ENCODE results near the gene STRN3.
"Not testable (repeated sequence)": the region's sequence is repeated elsewhere in the genome, so short reads cannot be mapped to it uniquely, and the experiment has no call there.

Gene STRN3

GRCh38 chr14:31030469-31030868, 4.3 kb upstream of the STRN3 start:
- DNase-seq: no peak

- DNase-seq: no peak
Measured at GRCh38 chr14:31029016-31029970, 3.1 kb upstream of the STRN3 start.

GRCh38 chr14:31027847-31028246, 1.7 kb upstream of the STRN3 start:
- no peak for DNase-seq

DNA sequence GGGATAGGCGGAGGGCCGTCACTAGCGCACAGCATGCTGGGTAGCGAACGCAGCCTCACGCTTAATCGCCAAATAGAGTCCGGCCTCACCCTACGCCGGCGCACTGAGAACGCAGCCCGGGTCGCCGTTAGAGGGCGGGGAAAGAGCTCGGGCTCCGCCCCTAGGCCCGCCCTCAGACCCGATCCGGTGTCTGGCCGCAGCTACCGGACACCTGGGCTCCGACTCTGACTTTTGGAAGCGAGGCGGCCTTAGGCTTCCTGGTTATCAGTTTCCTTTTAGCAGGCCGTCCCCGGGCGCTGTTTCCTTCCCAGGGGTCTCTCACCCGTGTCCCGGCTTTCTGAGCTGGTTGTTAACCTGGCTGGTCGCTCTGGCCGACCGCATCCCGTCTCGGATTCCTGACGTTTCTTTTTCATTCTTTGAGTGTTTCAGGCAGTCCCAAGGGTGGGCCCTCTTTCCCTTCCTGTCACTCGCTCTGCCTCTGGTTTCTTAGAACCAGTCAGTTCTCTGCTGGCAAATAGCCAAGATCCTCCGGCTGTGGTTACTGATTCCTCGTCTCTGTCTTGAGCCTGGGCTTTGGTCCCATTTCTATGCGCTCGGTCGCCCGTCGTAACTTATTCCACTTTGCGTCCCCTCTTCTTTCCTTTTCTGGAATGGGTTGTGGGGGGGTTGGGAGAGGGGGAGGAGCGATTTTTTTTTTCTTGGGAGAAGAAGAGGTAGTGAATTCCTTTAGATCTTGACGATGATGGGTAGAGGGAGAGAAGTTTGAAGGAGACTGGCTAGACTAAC, 464 bp upstream of the STRN3 start:
- peak; percentile 94 for DNase-seq

DNA sequence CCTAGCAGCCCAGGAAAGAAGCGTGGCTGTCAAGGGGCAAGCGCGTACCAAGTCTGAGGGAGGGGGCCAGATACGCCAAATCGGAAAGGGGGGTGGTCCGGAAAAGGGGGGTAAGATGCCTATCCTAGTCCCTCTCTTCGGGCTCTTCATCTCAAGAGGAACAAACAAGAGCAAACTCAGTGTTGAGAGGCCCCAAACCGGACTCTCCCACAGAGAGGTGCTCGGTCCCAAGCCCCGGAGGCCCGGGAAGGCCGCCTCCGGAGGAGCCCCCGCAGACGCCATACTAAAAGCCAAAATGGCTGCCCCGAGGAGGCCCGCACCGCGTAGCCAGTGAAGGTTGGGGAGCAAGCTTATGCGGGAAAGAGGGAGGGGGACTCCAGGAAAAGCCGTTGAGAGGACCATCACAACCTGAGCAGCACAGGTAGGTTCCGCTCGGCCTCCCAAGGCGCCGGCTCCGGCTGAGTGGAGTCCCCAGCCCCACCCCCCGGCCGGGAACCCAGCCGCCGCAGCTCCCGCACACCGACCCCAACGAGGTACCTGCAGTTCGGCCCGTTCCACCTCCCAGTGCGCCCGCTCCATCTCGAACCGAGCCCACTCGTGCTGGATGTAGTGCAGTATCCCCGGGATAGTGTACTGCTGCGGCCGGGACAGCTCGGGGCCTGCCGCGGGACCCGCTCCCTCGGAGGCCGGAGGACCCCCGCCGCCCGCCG, 657 bp downstream of the STRN3 start, which contains the start of gene AP4S1:
TSS of gene AP4S1 (plus strand) at position 283 of the 710 bp plus-strand sequence. CDS start 40,548 bp downstream, outside the sequence.
- peak; percentile 29 for DNase-seq

DNA sequence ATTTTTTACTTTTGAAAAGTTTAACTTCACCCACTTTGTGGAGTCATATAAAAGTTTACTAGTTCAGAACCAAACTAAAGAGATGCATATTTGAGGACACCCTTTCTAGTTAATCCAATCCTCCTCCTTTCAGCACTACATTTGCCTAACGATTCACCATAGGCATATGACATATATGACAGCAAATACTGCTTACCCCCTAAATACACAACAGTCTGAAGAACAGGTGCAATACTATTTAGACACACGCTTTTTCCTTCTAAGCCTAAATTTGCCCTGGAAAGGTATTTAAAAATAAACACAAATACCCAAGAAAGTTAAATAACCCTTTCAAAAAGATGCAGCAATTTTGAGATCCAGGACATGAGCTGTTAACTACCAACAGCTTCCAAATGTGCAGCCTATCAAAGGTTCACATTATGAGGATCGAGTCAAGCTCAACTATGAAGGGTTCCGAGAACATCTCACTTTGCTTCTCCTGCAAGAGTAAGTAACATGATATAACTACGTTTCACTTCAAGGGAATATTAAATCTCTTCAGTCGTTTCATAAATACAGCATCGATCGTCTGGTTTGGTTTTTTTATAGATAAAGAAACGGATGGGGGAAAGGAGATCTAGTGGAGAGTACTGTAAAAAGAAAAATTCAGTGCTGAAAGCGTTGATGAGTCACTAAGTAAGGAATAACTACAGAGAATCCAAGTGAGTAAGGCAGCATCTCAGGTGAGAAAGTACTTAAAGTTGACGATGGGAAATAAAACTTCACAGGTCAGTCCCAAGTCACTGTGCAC, 1.4 kb downstream of the STRN3 start:
- DNase-seq: no peak

- DNase-seq: no peak
Measured at GRCh38 chr14:31024010-31024480, 2.1 kb downstream of the STRN3 start.

DNA sequence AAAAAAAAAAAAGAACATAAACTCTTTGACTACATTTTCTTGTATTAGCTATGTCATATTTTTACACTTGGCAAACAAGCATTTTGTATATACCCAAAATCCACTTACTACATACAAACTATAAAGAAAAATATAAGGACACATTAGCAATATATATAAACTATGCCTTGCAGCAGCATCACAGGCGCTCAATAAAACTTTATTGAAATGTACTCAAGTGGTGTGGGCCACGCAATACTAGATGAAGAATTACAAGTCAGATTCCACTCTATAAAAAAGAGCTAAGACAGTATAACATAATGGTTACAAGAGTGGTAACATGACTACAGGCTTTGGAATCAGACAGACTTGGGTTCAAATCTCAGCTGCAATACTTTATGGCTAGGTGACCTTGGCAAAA, 3.8 kb downstream of the STRN3 start:
- DNase-seq: no peak

- no peak for DNase-seq
Measured at GRCh38 chr14:31021576-31021949, 4.6 kb downstream of the STRN3 start.

GRCh38 chr14:31020834-31021575, 5.2 kb downstream of the STRN3 start:
- no peak for DNase-seq

- DNase-seq: no peak
Measured at GRCh38 chr14:31018057-31018645, 8.0 kb downstream of the STRN3 start.

DNA sequence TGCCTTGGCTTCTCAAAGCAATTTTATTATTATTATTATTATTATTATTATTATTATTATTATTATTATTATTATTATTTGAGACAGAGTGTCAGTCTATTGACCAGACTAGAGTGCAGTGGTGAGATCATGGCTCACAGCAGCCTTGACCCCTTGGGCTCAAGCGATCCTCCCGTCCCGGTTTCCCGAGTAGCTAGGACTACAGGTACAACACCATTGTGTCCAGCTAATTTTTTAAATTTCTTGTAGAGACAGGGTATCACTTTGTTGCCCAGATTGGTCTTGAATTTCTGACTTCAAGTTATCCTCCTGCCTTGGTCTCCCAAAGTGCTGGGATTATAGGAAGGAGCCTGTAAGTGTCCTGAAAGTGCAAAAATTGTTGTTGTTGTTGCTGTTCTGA, 12.3 kb downstream of the STRN3 start:
- no peak for DNase-seq

GRCh38 chr14:31010935-31011334, 15.2 kb downstream of the STRN3 start:
- no peak for DNase-seq

- no peak for DNase-seq
Measured at GRCh38 chr14:31009836-31010574, 16.2 kb downstream of the STRN3 start.

GRCh38 chr14:31006703-31007102, 19.5 kb downstream of the STRN3 start:
- DNase-seq: no peak

- not testable (repeated sequence) for DNase-seq
Measured at GRCh38 chr14:31004007-31004406, 22.2 kb downstream of the STRN3 start.

GRCh38 chr14:31003284-31003683, 22.9 kb downstream of the STRN3 start:
- no peak for DNase-seq

DNA sequence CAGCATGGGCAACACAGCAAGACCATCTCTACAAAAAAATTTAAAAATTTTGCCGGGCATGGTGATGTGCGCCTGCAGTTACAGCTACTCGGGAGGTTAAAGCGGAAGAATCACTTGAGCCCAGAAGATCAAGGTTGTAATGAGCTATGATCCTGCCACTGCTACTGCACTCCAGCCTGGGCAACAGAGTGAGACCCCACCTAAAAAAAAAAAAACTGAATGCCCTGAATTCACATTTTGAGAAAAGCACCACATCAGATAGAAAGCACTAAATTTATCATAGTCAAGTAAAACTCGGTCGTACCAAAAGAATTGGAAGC, 24.9 kb downstream of the STRN3 start:
- no peak for DNase-seq

DNA sequence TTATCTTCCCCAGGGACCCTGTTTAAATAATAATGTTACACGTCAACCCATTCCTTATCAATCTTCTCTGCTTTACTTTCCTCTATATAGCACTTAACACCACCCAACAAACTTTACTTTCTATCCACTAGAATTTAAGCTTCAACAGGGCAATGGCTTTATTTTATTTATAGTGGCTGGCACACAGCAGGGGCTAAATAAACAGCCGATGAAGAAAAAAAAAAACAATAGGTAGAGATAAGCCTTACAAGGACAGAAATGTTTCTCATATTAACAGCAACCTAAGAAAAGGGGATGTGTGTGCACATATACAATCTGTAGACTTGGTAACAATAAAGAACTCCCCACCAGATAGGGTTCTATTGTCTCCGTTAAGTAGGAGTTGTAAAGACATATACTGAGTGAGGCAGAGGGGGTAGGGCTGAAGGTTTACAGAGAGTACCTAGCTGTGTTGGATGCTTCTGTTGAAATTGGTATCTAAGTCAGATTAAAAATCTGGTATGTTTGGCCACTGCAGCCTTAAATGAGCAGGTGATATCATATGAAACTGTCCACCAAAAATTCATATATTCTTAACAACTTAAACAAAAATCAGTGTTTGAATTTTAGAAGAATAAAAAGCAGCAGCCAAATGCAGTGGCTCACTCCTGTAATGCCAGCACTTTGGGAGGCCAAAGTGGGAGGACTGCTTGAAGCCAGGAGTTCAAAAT, 25.4 kb downstream of the STRN3 start:
- no peak for DNase-seq

All from NCI-H1105 treated with DMSO at 0.1 percent for 48 hours (cell line).